Measurements from ENCODE around the gene MAPK1.
"Not testable (repeated sequence)": the region's sequence is repeated elsewhere in the genome, so short reads cannot be mapped to it uniquely, and the experiment has no call there.

Gene MAPK1

DNA sequence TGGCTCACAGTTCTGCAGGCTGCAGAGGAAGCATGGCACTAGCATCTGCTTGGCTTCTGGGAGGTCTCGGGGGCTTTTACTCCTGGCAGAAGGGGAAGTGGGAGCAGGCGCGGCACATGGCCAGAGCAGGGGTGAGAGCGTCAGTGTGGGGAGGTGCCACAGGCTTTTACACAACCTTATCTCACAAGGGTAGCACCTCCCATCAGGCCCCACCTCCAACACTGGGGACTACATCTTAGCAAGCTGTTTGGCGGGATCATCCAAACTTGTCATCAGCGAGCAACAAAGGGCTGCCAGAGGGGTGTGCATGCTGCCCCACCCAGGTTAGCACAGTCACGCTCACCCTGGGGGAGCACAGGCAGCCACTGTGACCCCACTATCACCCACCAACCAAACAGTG, 112.9 kb downstream of the MAPK1 start:
- DNase-seq (ENCODE audit: low spot score): peak; percentile 59

DNA sequence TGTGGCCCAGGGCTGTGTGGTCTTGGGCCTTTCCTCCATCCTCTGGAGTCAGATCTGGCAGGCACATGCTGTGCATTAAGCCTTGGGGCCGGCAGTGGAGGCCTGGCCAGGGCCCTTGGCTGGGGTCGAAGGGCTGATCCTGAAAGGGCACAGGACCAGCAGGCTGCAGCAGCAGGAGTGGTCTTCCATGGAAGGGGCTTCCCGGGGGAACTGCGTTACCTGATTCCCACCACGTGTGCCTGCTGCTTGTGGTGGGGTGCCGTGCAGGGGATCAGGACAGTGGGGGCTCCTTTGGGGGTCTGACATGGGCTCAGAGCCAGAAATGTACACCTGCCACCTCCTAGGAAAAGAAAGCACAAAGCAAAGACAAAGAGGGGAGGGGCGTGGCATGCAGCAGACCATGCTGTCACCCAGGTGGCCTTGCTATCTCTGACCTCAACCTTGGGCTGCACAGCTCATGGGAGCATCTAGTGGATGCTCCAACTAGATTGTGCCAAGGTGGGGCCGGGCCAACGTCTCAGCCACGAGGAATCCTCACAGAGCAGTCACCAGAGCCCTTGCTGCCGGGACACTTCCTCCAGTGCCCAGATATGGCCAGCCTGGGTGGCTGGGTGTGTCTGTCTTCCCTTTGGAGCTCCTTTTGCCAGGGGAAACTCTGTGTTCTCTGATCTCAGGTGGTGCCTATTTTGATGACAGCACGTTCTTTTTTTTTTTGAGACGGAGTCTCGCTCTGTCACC, 113.9 kb downstream of the MAPK1 start:
- no peak for DNase-seq (ENCODE audit: low spot score)

DNA sequence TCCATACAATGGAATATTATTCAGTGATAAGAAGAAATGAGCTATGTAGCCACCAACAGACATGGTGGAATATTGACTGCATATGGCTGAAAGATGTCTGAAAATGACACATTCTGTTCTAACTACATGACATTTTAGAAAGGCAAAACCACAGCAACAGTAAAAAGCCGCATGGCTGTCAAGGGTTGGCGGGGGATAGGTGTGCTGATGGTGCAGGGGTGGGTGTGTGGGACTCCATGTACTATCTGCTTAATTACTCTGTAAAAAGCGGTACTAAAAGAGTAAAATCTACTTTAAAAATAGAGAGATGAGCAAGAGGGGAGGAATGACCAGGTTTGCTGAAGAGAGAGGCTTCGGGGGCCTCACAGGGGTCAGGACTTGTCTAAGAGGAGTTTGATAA, 115.2 kb downstream of the MAPK1 start:
- no peak for DNase-seq (ENCODE audit: low spot score)

DNA sequence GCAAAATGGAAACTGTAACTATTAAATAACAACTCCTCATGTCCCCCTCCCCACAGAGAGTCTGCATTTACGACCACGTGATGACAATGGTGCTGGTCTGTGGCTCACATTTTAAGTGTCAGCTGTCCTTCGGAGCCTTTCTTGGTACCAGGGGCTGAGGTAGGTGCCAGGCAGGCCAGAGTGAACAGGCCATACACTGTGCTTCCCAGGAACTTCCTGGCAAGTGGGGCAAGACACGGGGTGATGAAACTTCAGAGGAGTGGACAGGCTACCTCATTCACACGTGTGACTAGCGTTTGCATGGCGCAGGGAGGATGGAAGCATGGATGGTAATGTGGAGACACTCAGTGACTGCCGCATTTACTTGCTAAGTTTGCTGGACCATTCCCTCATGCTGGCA, 121.5 kb downstream of the MAPK1 start:
- DNase-seq (ENCODE audit: low spot score): no peak

DNA sequence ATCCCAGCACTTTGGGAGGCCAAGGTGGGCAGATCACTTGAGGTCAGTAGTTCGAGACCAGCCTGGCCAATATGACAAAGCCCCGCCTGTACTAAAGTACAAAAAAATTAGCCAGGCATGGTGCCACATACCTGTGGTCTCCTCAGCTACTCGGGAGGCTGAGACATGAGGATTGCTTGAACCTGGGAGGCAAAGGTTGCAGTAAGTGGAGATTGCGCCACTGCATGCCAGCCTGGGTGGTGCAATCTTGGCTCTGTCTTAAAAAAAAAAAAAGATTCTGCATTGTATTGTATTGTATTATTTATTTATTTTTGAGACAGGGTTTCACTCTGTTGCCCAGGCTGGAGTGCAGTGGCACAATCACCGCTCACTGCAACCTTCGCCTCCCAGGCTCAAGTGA, 122.5 kb downstream of the MAPK1 start:
- not testable (repeated sequence) for DNase-seq (ENCODE audit: low spot score)

DNA sequence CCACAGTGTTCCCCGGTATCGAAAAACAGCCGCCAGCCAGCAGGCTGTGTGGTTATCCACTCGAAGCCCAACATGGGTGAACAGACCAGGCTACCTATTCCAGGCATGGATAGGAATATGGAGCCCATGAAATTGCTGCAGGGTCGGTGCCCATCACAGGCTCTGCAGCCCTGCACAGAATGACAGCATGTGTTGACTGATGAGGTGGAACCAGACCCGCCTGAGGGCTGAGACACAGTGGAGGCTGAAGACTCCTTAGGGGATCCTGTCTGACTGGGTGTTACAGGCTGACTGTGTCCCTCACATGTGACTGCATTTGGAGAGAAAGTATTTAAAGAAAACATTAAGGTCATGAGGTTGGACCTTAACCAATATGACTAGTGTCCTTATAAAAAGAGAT, 125.7 kb downstream of the MAPK1 start:
- no peak for DNase-seq (ENCODE audit: low spot score)

DNA sequence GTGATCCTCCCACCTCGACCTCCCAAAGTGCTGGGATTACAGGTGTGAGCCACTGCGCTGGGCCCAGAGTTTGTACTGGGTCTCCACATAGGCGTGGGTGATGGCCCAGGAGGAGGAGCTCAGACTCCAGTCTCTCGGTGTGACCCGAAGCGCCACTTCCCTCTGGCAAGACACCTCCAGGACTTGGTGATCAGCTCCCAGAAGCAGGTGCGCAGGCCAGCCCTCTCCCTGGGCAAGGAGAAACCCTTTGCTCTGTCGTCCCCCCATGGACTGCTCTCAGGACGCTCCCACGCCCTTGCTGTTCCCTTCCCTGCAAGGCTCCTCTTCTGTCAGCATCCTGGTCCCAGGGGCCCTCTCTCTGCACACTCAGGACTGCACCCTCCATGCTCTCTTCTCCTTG, 126.4 kb downstream of the MAPK1 start:
- DNase-seq (ENCODE audit: low spot score): no peak

DNA sequence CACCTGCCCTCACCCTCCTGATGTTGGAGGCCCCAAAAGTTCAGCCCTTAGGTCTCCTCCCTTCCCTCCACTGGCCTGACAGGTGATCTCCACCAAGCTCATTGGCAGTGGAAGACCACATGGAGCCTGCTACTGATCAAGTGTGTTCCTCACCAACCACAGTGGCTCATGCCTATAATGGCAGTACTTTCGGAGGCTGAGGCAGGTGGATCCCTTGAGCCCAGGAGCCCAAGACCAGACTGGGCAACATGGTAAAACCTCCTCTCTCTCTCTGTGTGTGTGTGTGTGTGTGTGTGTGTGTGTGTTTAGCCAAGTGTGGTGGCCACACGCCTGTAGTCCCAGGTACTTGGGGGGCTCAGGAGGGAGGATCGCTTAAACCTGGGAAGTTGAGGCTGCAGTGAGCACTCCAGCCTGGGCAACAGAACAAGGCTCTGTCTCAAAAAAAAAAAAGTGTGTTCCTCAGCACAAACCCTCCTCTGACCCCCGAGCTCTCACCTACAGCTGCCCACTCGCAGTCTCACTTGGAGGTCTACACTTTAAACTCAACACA, 127.5 kb downstream of the MAPK1 start:
- no peak for DNase-seq (ENCODE audit: low spot score)

DNA sequence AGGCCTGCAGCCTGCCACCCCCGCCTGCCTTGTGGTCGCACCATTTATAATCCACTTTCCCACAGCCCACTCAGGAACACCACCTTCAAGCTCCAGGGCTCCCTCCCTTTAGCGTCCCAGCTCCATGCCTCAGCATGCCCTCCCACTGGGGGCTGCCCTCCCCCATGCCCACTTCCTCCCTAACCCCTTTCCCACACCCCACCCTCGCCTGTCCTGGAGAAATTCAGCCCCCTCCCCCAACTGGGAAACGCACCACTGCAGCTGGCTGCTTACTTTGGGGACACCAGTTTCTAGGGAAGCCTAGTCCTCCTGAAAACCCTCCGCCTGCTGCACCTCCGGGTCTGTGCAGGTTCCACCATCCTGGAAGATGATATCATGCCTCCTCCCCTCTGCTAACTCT, 128.5 kb downstream of the MAPK1 start:
- no peak for DNase-seq (ENCODE audit: low spot score)

DNA sequence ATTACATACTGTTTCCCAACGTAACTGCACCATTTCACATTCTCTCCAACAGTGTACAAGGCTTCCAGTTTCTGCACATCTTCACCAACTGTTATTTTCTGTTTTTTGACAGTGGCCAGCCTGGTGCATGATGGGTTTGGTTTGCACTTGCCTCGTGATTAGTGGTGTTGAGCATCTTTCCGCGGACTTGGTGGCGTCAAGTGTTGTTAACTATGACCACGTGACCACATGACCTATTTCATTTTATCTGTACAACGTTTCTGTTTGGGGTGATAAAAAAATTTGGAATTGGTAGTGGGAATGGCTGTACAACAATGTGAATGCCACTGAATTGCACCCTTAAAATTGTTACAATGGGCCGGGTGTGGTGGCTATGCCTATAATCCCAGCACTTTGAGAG, 129.4 kb downstream of the MAPK1 start:
- DNase-seq (ENCODE audit: low spot score): no peak

DNA sequence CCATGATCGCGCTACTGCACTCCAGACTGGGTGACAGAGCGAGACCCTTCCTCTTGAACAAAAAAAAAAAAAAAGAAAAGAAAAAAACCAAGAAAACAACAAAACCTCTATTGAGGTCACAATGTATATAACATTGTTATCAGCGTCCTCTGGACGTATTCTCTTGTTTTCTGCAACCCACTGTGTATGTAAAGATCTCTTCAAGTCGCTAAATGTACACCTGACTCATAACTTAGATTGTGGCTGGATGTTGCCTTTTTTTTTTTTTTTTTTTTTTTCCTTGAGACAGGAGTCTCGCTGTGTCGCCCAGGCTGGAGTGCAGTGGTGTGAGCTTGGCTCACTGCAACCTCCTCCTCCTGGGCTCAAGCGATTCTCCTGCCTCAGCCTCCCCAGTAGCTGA, 130.5 kb downstream of the MAPK1 start:
- no peak for DNase-seq (ENCODE audit: low spot score)

DNA sequence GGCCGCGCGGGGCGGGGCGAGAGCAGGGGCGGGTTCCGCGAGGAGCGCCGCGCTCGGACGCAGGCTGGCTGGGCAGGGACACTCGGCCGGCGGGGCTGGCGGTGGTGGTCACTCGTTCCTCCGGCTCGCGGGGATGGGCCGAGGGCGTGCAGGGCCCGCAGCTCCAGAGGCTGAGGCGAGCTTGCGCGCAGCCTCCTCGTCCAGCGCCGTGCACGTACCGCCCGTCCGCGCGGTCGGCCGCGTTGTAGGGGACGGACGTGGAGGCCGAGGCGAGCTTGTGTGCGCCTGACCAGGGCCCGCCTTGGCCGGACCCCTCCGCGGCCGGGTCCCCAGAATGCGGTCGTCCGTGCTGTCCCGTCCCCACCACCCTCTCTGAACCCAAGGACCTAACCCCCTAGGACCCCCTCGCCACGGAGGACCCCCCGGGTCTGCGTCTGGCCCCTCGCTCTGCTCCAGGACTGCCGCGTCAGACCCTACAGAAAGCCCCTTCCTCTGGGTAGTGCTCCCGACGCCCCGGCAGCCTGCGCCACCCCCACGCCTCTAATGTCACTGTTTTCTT, 131.3 kb downstream of the MAPK1 start:
- no peak for DNase-seq (ENCODE audit: low spot score)

DNA sequence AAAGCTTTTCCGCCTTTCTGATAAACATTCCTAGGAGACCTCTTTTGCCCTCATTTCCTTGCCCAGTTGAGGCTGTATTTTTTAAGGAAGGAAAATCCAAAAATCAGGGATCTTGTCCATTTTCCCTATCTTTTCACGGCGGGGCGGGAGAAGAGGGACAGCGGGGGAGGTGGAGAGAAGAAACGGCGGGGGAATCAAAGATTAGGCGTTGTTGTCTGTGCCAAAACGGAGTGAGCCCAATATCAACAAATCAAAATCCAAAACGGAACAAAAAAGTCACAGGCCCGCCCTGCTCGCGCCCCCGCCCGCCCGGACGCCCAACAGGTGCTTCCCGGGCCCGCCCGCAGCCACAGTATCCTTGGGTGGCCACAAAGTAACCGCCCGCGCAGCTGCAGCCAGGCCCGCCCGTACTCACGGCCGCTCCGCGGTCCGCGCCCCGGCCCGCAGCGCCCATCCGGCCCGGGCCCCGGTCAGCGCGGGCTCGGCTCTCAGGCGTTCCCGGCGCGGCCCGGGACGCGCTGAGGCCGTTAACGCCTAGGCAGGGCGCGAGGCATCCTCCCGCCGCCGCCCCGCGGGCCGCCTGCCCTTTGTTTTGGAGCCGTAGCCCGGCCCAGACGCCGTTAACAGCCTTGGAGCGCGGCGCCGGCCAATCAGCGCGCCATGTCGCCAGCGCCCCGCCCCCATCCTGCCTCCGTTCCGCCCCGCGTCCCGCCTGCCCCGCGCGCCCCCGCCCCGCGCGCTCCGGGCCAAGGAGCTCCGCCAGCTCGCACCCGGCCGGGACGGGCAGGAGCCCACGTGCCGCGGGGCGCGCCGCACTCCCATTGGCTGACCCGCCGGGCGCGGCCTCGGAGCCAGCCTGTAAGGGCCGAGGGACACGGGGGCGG, 132.0 kb downstream of the MAPK1 start, which contains the start of gene YPEL1:
Gene YPEL1 (minus strand): TSS at position 595 of the 884 bp plus-strand sequence. CDS start 25,050 bp downstream, outside the sequence.
- DNase-seq (ENCODE audit: low spot score): peak; percentile 93

DNA sequence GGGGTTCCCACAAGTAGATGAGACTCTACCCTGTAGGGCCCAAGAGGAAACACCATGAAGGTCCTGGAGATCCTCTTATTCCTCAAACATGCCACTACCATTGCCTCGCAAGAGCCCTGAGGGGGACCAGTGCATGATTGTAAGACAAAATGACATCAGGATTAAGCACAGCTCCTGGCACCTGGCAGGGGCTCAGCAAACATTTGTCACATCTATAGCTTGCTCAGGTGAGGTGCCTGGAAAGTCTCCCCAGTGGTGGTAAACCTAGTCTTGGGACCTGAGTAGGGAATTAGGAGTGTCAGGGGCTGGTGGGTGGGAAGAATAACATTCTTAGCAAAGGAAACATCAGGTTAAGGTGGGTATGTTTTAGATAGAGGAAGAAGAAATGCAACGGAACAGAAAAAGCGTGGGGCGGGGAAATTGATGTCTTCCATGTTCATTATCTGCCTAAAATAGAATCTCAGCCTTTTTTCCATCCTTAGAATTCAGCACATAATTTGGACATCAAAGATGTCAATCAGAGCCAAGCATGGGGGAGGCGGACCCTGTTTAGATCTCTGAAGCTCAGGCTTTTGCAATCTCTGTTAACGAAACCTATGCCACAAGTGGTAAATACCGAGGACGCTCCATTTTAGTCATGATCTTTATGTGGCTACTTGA, 132.8 kb downstream of the MAPK1 start:
- DNase-seq (ENCODE audit: low spot score): peak; percentile 57

DNA sequence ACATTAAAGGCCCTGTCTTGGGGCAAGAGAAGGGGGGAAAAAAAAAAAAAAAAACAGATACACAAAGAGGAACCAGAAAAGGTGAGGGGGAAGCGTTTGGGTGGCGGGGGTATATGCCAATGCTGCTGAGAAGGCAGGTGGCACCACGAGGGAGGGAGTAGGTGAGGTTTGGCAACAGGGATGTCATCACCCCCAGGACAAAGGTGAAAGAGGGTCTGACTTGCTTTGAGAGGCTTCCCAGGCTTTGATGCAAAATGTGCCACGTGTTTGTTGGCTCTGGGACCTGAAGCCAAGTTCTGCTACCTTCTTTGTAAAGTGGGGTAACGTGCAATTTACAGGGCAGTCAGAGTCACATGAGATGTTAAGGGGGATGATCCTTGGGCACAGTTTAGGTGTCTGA, 135.9 kb downstream of the MAPK1 start:
- DNase-seq (ENCODE audit: low spot score): no peak

DNA sequence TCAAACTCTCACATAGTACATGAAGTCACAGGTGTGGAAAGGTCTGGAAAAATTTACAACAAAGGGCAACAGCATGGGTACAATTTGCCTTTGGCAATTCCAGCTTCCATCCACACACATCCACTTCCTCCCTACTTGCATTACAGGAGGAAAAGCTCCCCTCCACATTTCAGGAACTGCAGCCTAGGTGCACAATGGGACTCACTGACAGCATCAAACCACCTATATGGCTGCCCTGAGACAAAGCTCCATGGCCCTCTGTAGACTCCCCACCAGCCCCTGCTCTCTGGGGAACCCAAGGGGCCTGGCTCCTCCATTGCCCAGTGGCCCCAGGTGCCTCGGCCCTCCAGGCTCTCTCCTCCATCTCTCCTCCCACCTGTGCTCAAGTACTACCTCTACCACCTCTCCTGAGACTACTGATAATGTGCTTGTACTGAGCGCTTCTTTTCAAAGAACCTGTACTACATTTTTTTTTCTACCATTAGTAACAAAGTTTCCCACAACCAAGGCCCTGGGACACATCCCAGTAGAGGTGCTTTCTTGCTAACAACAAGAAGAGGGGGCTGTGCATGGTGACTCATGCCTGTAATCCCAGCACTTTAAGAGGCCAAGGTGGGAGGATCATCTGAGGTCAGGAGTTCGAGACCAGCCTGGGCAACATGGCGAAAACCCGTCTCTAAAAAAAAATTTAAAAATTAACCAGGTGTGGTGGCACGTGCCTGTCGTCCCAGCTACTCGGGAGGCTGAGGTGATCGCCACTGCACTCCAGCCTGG, 136.7 kb downstream of the MAPK1 start:
- no peak for DNase-seq (ENCODE audit: low spot score)

DNA sequence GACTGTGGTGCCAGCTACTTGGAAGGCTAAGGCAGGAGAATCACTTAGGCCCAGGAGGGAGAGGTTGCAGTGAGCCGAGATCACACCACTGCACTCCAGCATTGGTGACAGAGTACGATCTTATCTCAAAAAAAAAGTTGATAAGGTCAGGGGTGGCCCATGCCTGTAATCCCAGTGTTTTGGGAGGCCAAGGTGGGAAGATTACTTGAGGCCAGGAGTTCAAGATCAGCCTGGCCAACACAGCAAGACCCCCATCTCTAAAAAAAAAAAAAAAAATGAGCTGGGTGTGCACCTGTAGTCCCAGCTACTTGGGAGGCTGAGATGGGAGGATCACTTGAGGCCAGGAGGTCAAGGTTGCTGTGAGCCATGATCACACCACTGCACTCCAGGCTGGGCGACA, 138.3 kb downstream of the MAPK1 start:
- not testable (repeated sequence) for DNase-seq (ENCODE audit: low spot score)

DNA sequence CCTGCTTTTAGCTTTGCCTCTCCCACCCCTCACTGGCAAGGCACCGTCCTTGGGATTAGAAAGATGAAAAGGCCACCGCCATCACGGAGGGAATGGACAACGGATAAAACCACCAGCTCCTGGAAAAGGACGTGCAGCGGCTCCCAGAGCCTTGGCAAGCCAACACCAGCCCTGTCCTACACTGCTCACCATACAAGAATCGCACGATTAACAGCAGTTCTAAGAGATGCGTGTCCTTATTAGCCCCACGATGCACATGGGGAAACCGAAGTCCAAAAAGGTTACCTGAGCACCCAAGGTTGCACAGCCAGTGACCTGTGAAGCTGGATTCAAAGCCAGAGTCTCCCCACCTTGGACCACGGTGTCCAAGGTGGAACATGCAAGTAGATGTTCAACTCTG, 139.2 kb downstream of the MAPK1 start:
- DNase-seq (ENCODE audit: low spot score): no peak

DNA sequence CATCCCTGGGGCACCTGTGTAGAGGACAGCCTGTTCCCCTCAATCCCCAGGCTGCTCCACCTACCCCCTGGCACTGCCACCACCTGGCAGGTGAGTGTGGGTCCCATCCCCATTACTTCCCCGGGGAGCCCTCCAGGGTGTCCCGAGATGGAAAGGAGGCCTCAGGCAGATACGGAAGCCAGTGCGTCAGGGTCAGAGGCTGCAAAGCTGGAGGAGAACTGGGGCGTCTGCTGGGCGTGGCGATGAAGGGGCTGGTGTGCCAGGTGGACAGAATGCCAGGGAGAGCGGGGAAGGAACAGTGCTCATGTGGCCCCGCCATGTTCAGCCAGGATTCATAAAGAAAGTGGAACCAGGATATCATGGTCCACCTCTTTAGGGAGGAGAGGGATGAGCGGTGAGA, 139.7 kb downstream of the MAPK1 start:
- DNase-seq (ENCODE audit: low spot score): no peak

DNA sequence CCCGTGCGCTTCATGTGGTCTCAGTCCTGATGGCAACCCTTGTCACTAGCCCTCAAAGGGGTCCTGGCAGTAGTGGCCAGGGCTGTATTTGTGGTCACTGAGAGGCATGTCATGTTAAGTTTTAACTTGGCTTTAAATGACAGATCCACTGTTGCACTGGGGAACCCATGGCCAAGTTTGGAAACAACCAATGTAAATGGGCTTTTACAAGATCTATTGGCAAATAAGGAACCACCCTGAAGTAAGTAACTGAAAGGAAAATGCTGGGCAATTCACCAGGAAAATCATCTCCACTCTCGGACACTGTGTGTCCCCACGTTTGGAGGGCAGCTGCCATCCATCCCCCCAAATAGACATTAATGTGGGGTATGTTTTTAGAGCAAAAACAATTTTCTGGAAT, 140.3 kb downstream of the MAPK1 start:
- DNase-seq (ENCODE audit: low spot score): no peak

DNA sequence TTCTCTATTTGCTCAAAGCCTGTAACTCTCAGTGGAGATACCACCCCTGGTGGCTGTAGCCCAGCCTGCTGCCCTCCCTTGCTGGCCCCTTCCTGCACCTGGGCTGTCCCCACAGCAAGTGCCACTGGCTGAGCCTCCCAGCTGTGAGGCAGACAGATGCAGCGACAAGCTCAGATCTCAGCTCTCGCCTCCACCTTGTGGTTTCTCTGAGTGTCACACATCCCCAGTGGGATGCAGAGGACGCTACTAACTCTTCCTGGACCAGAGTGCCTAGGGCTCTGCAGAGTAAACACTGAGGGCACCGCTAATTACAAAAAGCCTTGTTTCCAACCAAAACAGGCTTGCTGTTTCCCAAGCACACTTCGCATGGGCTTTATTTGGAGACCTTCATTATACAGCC, 140.8 kb downstream of the MAPK1 start:
- DNase-seq (ENCODE audit: low spot score): peak; percentile 82

All from NAMALWA (cell line).